Fibroblast of gingiva (primary cell): ENCODE measurements around the gene CCL5.
A peak's percentile ranks its signal among the peaks of the same experiment; 100 is the strongest.

Experiments
- DNase-seq: peaks from one replicate; pipeline ENCODE4 v3.0.0-alpha.2; 2011; ENCODE audit warnings: low read depth

Gene CCL5

DNA sequence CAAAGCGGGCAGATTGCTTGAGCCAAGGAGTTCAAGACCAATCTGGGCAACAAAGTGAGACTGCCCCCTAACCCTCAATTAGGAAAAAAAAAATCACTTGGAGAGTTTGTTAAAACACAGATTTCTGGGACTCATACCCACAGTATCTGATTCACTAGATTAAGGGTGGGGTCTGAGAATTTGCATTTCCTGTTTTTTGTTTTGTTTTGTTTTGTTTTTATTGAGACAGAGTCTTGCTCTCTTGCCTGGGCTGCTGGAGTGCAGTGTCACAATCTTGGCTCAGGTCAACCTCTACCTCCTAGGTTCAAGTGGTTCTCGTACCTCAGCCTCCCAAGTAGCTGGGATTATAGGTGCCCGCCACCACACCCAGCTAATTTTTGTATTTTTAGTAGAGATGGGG lies 12.6 kb downstream of the CCL5 start:
- no peak for DNase-seq

DNA sequence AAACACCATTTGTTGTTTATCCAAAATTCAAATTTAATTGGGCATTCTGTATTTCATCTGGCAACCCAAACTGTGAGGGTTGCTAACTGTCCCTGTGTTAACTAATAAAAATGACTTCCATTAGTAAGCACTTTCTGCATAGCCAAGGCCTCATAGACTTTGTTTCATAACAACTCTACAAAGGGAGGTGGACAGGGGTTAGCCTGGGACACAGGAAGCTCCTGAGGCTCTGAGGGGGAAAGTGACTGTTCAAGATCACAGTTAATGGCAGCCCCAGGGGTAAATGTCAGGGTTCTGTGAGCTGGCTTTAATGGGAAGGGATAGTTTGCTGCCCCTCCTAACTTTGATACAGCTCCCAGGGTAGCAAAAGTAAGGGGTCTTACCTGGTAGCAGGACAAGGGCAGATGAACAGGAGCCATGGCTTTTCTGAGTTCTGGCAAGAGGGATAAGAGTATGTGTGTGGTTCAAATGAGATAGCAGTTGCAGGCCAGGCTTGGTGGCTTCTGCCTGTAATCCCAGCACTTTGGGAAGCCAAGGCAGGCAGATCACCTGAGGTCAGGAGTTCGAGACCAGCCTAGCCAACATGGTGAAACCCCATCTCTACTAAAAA lies 13.7 kb downstream of the CCL5 start:
- DNase-seq = peak; percentile 7

DNA sequence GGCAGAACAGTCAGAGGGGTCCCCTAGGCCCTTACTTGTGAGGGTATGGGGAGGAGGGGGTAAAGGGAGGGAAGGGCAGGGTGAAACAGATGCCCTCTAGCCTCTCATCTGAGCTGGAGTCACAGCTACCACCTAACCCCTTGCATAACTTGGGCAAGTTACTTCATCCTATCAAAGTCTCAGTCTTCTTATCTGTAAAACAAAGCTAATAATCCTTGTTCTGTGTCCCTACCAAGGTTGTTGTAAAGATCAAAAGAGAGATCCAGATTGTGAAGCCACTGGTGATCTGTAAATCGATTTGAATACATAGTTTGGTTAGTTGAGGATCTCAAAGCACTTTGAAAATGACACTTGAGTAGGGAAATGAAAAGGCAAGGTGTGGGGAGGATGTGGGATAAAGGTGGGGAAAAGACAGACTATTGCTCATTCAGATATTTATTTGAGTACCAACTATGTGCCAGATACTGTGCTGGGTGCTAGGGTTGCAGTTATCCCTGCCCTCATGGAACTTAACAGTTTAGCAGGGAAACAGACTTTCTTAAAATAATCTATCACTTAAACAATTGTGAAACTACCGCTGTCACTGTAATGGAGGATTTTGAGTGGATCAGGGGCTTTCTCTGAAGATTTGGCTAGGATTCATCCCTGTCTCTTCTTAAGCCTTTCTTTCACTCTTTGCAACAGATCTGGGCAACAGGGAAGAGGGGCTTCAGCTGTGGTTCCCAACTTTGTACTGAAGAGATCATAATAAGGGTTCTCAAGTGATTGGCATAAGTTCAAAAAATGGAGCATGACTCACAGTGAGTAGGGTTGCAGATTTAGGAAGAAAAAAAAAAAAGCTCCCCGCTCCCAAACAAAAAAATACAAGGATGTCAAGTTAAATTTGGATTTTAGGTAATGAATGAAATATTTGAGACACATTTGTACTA lies 14.5 kb downstream of the CCL5 start:
- peak; percentile 37 for DNase-seq

DNA sequence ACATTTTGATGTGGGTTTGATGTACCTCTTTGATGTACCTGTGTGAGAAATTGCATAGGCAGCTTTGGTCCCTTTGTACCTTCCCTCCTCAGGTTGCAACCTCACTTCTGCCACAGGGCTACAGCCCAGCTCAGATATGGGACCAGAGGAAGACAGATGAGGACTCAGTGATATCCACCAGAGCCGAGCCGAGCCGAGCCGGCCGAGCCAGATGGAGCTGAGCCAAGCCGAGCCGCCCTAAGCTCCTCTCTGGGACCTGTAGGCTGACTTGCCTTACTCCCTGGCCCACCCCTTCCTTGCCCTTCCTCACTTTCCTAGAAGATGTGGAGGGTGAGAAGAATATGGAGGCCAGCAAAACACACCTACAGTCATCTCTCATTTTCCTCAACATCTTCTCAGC lies 15.3 kb downstream of the CCL5 start:
- DNase-seq = no peak

DNA sequence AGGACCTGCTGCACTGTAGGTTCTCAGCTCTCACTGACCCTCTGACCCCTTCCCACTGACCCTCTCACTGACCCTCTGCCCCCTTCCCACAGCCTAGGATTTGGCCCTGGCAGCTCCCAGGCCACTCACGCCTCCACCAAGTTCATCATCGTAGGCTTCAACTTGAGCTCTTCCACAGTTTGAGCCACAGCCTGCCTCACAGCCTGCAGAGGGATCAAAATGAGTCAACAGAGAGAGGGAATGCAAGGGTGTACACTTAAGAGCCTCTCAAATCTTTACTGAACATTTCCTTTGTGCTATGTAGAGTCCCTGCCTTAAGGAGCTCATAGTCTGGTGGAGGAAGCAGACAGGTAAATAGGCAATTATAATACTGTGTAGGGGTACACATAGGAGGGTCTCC lies 23.6 kb downstream of the CCL5 start:
- DNase-seq = no peak

DNA sequence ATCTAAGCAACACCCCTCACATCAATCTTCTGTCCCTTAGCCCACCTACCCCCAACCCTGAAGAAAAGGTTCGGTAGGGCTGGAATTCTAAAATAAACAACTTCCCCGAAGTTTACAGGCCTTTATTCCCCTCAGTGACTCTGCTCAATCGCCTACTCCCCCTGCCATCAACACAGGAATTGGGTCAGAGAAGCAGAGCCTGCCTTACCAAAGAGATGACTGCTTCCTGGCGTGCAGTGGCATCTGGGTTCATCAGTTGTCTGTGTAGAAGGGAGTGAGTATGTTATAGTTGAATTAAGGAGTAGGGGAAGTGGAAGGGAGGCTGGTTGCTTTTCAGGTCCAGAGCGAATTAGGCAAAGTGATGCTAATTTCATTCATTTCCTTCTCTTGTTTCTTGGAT lies 24.2 kb downstream of the CCL5 start:
- DNase-seq = no peak

DNA sequence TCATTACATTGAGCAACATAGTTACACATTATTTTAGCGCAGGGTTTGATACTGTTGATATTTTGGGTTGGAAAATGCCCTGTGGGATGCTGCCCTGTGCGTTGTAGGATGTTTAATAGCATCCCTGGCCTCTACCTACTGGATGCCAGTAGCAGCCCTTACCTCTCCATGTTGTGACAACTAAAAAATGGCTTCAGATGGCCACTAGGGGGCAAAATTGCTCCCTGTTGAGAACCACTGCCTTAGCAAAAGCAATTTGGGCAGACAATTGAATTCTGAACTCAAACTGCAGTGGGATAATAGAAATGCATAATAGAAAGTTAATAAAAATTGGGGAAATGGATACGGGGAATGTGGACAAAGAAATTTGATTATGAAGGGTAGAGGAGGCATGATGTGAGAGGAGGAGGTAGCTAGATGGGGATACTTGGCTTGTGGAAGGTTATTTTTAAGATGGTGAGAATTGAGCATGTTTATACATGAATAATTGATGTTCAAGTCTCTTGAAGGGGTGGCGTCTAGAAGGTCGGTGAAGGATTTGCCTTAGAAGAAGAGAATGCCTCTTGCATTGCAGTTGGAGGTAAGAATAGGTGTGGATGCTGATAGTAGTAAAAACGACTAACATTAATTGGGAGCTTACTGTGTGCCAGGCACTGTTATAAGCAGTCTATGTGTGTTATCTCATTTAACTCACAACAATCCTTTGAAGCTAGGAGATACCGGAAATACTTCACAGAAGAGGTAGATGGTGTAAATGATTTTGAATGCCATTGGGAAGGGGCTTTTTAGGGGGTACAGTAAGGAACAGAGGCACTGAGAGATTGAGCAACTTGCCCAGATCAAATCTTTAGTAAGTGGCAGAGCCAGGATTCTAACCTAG lies 30.5 kb downstream of the CCL5 start:
- peak; percentile 58 for DNase-seq

DNA sequence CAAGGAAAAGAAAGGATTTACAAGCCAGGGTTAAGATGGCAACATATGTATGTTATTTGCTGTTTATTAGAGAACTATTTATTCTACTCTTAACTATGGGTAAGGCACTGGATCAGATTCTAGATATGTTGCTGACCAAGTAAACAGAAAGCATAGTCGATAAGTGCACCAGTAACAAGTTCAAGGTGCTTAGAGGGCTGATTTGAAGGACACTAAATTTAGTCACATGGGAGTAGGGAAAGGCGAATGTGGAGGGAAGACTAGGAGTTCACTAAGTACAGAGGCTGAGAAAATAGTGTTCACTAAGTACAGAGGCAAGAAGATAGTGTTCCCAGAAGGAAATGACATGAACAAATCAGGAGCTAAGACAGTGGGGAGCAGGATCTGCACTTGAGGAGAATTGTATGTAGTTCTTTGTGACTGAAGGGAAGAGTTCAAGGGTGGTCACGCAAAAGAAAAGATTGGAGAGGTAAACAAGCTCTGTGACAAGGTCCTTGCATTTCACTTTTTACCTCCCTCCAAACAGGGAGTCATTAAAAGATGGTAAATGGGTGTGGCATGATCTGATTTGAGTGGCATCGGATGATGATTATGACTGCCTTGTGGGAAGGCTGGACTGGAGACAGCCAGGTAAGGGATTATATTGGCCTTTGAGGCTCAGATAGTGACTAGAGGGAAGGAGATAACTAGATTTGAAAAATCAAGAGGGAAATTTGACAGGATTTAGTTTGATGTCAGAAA lies 32.4 kb downstream of the CCL5 start:
- DNase-seq = no peak

DNA sequence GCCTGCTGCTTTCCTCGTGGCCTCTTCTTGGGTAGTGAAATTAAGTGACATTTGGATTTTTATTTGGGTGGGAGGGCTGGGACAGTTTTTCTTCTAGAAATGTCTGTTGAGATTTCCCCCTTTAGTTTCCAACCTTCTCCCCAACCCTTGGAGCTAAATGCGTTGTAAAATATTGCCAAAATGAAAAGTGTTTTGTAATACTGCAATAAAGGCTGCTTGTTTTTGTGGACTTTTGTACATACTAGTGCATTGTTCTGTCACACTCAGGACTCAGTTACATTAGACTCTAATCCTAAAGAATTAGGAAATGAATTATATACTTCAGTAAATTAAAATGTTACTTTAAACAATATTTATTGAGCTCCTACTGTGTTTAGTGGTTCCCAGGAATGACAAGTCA lies 33.2 kb downstream of the CCL5 start:
- DNase-seq = no peak

DNA sequence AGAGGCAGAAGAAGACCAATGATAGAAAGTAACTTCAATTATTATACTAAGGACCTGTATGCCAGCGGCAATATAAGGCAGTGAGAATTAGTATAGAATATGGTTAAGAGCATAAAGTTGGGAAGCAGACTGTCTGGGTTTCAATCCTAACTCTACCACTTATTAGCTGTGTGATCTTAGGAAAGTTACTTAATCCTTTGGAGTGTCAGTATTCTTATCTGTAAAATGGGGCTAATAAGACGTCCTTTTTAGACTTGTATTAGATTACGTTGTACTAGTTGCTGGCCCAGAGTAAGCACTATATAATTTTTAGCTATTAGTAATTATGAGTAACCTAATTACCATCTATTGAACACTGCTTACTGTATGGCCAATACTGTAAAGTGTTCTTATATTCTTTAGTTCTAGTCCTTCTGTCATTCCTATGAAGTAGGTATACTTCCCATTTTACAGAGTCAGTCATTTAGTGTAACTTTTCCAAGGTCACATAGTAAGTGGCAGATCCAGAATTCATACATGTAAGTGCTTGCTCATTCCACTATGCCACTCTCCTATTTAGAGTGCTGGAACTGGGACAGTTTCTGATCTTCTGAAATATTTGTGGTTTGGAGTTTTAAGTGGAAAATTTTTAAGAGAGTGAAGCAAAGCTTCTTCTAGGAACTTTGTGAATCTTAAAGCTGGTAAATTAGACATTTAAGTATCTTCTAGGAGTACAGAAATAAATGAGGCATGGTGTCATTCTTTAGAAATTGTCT lies 33.9 kb downstream of the CCL5 start:
- DNase-seq = peak; percentile 66

DNA sequence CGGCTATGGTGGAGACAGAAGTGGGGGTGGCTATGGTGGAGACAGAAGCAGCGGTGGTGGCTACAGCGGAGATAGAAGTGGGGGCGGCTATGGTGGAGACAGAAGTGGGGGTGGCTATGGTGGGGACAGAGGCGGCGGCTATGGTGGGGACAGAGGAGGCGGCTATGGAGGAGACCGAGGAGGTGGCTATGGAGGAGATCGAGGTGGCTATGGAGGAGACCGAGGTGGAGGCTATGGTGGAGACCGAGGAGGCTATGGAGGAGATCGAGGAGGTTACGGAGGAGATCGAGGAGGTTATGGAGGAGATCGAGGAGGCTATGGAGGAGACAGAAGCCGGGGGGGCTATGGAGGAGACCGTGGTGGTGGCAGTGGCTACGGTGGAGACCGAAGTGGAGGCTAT lies 35.6 kb downstream of the CCL5 start:
- DNase-seq = no peak

DNA sequence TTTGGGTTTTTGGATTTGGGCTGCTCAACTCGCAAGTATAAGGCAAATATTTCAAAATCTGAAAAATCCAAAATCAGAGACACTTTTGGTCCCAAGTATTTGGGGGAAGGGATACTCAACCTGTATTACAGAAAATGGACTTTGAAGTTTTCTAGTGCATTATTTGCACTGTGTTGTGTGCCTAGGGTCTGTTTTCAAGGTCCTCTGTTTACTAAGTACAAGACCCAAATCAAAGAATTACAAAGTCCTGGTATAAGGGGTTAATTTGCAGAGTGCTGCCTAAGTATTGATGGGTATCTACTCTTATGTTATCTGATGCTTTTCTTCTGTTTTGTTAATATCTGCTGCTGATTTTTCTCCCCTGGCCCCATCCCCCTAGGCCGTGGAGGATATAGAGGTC lies 36.5 kb downstream of the CCL5 start:
- no peak for DNase-seq

DNA sequence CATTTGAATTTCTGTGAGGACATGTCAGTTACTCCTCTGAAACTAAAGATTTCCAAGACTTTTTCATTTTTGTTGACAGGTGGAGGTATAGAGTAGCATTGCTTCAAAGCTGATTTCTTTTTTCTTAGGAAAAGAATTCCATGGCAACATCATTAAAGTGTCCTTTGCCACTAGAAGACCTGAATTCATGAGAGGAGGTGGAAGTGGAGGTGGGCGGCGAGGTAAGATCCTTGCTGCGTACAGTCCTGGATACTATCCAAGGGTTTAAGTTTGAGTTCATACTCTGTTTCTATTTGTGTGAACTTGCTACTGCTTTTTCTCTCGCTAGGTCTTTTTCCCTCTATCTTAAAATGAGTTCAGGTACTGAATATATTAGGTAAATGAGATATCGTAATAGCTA lies 37.9 kb downstream of the CCL5 start:
- no peak for DNase-seq

DNA sequence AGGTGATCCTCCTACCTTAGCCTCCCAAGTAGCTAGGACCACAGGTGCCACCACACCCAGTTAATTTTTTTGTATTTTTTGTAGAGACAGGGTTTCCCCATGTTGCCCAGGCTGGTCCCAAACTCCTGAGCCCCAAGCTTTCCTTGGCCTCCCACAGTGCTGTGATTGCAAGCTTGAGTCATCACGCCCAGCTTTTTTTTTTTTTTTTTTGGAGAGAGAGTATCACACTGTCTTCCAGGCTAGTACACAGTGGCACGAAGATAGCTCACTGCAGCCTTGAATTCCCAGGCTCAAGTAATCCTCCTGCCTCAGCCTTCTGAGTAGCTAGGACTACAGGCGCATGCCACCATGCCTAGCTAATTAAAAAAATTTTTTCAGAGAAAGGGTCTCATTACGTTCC lies 38.7 kb downstream of the CCL5 start:
- no peak for DNase-seq

DNA sequence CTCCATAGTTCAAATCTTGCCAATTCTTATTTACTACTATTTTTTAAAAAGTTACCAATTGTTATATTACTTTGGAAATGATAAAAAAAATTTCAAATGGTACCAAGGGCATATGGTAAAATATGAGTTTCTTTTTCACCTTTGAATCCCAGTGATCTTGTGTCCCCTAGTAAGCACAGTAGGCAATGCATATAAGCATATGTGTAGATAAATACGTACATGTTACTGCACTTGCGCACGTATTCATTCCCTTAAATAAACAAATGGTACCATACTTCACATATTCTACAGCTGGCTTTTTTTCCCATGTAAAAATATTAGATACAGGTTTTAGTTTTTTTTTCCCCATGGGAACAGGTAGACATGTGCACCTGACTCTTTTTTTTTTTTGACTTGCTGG lies 39.1 kb downstream of the CCL5 start:
- DNase-seq = no peak

DNA sequence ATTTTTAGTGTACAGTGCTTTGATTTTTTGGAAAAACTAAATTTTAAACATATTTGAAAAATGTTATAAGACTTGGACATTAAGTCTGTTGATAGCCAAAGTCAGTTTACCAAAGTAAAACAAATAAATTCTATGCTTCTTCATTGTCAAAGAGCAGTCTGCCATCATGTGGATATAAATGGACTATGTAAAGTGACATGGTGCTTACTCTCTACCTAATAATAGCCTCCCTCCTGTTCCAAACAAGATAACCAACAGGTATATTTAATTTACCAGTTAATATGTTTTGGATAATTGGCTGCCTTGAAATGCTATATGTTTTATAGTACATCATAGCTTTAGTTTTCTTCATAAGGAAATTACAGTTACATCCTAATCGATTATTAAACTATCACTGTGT lies 55.0 kb downstream of the CCL5 start:
- DNase-seq = no peak
